GM12873 (cell line): ENCODE results near the gene ASCL2.

Experiments used
- CTCF ChIP-seq: IDR thresholded peaks from 2 replicates; pipeline ENCODE4 v1.5.1; 2012; ENCODE audit warnings: low read depth, mild to moderate bottlenecking, moderate library complexity, low read length, control low read depth; ENCODE audit not compliant: insufficient read depth; ENCODE audit errors: missing control alignments

The ASCL2 gene

GRCh38 chr11:2277933-2278523 lies 7.6 kb upstream of the ASCL2 start:
- no peak for TF ChIP-seq CTCF

GRCh38 chr11:2277008-2277346 lies 6.6 kb upstream of the ASCL2 start:
- no peak for TF ChIP-seq CTCF

- TF ChIP-seq CTCF = no peak
Measured at GRCh38 chr11:2276280-2277007, 6.1 kb upstream of the ASCL2 start.

GRCh38 chr11:2275334-2276279 lies 5.2 kb upstream of the ASCL2 start:
- TF ChIP-seq CTCF = no peak

GRCh38 chr11:2273771-2274170 lies 3.4 kb upstream of the ASCL2 start:
- TF ChIP-seq CTCF = no peak

- TF ChIP-seq CTCF = no peak
Measured at GRCh38 chr11:2273311-2273710, 2.9 kb upstream of the ASCL2 start.

GRCh38 chr11:2272946-2273280 lies 2.5 kb upstream of the ASCL2 start:
- TF ChIP-seq CTCF = no peak
